ENCODE results near the gene CARF. TPM values are rescaled to one million over a fixed set of nuclear protein-coding genes. Genes with fewer than 3 reads are reported as not detected.
"Not testable (repeated sequence)": the region's sequence is repeated elsewhere in the genome, so short reads cannot be mapped to it uniquely, and the experiment has no call there.

The CARF gene
- total RNA-seq, 1 donor from 2014 or later, result 16.8 TPM

DNA sequence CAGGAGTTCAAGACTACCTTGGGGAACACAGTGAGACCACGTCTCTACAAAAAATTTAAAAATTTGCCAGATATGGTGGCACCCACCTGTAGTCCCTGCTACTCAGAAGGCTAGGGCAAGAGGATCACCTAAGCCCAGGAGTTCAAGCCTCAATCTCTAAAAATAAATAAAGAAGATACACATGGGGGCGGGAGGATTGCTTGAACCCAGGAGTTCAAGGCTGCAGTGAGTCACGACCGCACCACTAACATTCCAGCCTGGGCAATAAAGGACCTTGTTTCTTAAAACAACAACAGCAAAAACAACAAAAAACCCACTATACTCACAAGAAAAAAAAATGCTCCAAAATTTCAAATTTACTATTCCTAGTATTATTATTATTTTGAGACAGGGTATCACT lies 30.5 kb upstream of the CARF start:
- no peaks in the 10 kb centered on the region for H3K27me3 Mint-ChIP-seq (ENCODE audit: low read depth)
- H3K4me1 Mint-ChIP-seq, result no peaks in the 10 kb centered on the region
- H3K4me3 Mint-ChIP-seq, result no peak overlapping the region
- H3K27ac Mint-ChIP-seq, result no peak overlapping the region
- H3K9me3 Mint-ChIP-seq, result no peaks in the 10 kb centered on the region
- DNase-seq (ENCODE audit: low spot score in 2 of 2, unreplicated experiment in 2 of 2), result no peak
- TF ChIP-seq, protein P1, sequence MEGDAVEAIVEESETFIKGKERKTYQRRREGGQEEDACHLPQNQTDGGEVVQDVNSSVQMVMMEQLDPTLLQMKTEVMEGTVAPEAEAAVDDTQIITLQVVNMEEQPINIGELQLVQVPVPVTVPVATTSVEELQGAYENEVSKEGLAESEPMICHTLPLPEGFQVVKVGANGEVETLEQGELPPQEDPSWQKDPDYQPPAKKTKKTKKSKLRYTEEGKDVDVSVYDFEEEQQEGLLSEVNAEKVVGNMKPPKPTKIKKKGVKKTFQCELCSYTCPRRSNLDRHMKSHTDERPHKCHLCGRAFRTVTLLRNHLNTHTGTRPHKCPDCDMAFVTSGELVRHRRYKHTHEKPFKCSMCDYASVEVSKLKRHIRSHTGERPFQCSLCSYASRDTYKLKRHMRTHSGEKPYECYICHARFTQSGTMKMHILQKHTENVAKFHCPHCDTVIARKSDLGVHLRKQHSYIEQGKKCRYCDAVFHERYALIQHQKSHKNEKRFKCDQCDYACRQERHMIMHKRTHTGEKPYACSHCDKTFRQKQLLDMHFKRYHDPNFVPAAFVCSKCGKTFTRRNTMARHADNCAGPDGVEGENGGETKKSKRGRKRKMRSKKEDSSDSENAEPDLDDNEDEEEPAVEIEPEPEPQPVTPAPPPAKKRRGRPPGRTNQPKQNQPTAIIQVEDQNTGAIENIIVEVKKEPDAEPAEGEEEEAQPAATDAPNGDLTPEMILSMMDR (IDR thresholded peaks at IDR 0.05; ENCODE audit: unreplicated experiment), result no peak
- peaks cover 26% of the 10 kb centered on the region for H3K36me3 Mint-ChIP-seq

DNA sequence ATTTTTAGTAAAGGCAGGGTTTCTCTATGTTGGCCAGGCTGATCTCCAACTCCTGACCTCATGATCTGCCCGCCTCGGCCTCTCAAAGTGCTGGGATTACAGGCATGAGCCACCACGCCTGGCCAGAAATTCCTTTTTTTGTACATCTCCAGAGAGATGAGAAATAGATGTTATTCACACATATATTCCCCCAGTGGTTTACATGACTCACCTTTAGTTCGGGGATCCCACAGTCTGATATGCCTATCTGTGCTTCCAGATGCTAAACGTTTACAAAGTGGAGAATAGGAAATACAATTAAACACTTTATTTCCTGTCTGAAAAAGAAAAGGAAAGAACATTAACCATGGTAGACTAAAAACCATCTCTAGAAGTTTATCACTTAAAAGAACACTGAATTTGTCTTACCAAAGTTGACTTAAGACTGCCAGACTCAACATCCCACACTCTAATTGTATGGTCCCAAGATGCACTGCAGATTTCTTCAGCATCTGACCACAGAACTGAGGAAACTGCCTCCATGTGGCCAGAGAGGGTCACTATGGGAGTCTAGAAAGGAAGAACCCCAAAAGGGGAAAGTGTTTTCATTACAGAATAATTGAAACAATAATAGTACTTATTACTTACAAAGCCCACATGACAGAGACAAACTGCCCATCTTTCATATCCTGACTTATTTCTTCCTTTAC lies 27.9 kb upstream of the CARF start:
- TF ChIP-seq, protein P1 (IDR thresholded peaks at IDR 0.05; ENCODE audit: unreplicated experiment), result no peak
- Mint-ChIP-seq H3K4me3 (no peak overlapping the region), H3K27ac (no peak overlapping the region), H3K4me1 (no peaks in the 10 kb centered on the region), H3K27me3 (ENCODE audit: low read depth) (no peaks in the 10 kb centered on the region), H3K36me3 (peaks cover 38% of the 10 kb centered on the region), H3K9me3 (no peaks in the 10 kb centered on the region)
- DNase-seq (ENCODE audit: low spot score in 2 of 2, unreplicated experiment in 2 of 2), result no peak

DNA sequence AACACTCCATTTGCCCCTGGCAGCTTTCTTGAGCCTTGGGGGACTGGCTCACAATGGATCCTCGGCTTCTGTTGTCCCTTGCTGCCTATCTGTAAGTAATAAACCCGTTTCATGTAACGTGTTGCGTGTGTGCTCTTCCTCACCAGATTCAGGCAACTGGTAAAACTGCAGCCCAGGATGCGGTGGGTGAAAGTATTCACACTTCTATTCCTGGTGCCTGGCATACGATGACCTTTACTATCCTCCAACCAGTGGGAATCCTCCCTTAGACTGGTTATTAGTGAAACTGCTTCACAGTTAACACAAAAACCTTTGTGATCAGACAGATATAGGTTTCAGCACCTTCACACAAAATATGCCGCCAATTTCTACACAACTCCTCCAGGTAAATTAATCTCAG lies 26.9 kb upstream of the CARF start:
- TF ChIP-seq, protein P1 (IDR thresholded peaks at IDR 0.05; ENCODE audit: unreplicated experiment), result no peak

DNA sequence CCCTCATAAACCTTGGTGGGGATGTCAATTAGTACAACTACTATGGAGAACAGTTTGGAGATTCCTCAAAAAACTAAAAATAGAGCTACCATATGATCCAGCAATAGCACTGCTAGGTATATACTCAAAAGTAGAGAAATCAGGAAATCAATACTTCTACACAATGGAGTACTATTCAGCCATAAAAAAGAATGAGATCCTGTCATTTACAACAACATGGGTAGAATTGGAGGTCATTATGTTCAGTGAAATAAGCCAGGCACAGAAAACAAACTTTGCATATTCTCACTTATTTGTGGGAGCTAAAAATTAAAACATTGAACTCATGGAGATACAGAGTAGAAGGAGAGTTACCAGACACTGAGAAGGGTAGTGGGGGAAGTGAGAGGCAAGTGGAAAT lies 6.6 kb upstream of the CARF start:
- Mint-ChIP-seq H3K36me3 (peaks cover 26% of the 10 kb centered on the region), H3K9me3 (peaks cover 18% of the 10 kb centered on the region), H3K4me1 (peaks cover 14% of the 10 kb centered on the region)
- H3K4me3 Mint-ChIP-seq; DNase-seq (ENCODE audit: low spot score in 2 of 2, unreplicated experiment in 2 of 2); H3K27ac Mint-ChIP-seq; H3K27me3 Mint-ChIP-seq (ENCODE audit: low read depth): not testable (repeated sequence)

More for the DNA sequence above, 26.9 kb upstream of the CARF start:
- H3K9me3 Mint-ChIP-seq, result no peaks in the 10 kb centered on the region
- H3K36me3 Mint-ChIP-seq, result peaks cover 40% of the 10 kb centered on the region
- H3K4me3 Mint-ChIP-seq, result no peak overlapping the region
- H3K27me3 Mint-ChIP-seq (ENCODE audit: low read depth), result no peaks in the 10 kb centered on the region
- DNase-seq (ENCODE audit: low spot score in 2 of 2, unreplicated experiment in 2 of 2), result no peak
- H3K27ac Mint-ChIP-seq, result no peak overlapping the region
- no peaks in the 10 kb centered on the region for H3K4me1 Mint-ChIP-seq

DNA sequence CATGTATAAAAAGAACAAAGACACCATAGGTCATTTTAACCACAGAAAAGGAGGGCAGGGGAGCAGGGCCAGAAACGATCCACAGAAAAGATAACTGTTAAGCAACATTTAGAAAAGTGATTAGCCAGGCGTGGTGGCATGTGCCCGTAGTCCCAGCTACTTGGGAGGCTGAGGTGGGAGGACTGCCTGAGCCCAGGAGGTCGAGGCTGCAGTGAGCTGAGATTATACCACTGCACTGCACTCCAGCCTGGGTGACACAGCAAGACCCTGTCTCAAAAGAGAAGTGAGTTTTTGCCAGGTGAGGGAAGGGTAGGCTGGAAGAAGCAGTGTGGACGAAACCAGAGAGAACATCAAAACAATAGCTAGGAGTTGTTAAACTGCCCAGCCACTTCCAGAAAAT lies 3.9 kb upstream of the CARF start:
- Mint-ChIP-seq H3K36me3 (peaks cover 26% of the 10 kb centered on the region), H3K27ac (no peak overlapping the region), H3K9me3 (peaks cover 18% of the 10 kb centered on the region), H3K27me3 (ENCODE audit: low read depth) (no peaks in the 10 kb centered on the region), H3K4me1 (peaks cover 19% of the 10 kb centered on the region), H3K4me3 (no peak overlapping the region)
- DNase-seq (ENCODE audit: low spot score in 2 of 2, unreplicated experiment in 2 of 2), result no peak
- TF ChIP-seq, protein P1 (IDR thresholded peaks at IDR 0.05; ENCODE audit: unreplicated experiment), result no peak

DNA sequence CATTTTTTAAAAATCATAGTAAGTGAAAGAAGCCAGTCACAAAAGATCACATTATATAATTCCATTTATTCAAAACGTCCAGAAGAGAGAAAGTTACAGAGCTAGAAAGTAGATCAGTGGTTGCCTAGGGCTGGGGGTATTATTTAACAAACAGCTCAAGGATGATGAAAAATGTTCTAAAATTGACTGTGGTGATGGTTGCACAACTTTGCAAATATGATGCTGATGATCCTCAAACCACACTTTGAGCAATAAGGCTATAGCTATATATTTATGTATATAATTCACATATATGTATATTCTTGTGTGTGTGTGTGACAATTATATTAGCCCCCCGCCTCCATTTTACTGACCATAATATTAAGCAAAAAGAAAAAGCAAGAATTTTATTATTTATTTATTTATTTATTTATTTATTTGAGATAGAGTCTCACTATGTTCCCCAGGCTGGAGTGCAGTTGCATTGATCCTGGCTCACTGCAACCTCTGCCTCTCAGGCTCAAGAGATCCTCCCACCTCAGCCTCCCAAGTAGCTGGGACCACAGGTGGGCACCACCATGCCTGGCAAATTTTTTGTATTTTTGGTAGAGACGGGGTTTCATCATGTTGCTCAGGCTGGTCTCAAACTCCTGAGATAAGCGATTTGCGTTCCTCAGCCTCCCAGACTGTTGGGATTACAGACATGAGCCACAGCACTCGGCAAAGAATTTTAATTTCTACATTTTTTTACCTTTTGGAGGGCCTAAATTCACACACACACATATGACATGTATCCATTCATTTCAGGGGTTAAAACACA lies 2.5 kb upstream of the CARF start:
- TF ChIP-seq, protein P1 (IDR thresholded peaks at IDR 0.05; ENCODE audit: unreplicated experiment), result no peak
- Mint-ChIP-seq H3K27ac (peak overlapping the region; percentile 47), H3K4me1 (peaks cover 20% of the 10 kb centered on the region), H3K27me3 (ENCODE audit: low read depth) (no peaks in the 10 kb centered on the region), H3K4me3 (peak overlapping the region; percentile 96), H3K9me3 (peaks cover 10% of the 10 kb centered on the region), H3K36me3 (peaks cover 17% of the 10 kb centered on the region)
- DNase-seq (ENCODE audit: low spot score in 2 of 2, unreplicated experiment in 2 of 2), result no peak

DNA sequence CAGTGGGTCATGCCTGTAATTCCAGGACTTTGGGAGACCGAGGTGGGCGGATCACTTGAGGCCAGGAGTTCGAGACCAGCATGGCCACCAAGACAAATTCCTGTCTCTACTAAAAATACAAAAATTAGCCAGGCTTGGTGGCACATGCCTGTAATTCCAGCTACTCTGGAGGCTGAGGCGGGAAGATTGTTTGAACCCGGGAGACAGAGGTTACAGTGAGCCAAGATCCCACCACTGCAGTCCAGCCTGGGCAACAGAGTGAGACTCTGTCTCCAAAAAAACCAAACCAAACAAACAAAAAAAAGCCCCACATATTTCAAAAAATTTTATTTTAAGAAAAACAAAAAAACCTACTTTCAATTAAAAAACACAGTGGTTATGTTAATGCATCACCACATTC lies 1.8 kb upstream of the CARF start:
- not testable (repeated sequence) for H3K27me3 Mint-ChIP-seq (ENCODE audit: low read depth); DNase-seq (ENCODE audit: low spot score in 2 of 2, unreplicated experiment in 2 of 2); H3K9me3 Mint-ChIP-seq
- H3K4me3 Mint-ChIP-seq, result peak overlapping the region; percentile 96
- peaks cover 13% of the 10 kb centered on the region for H3K36me3 Mint-ChIP-seq
- peaks cover 20% of the 10 kb centered on the region for H3K4me1 Mint-ChIP-seq
- peak overlapping the region; percentile 59 for H3K27ac Mint-ChIP-seq
